Activated CD8-positive, alpha-beta memory T cell treated with anti-CD3 and anti-CD28 coated beads for 36 hours (primary cell): ENCODE results near the gene ATP1A1. TPM values are rescaled to one million over a fixed set of nuclear protein-coding genes. Genes with fewer than 3 reads are reported as not detected.

Experiments
- CTCF ChIA-PET: fragments of 350-600 bp; sonication (Branson Sonifier 250); formaldehyde crosslinking; loops from one replicate; lab custom pipeline; 2021; ENCODE audit warnings: antibody characterized with exemption; lab: Charles Lee
- POLR2A ChIA-PET: fragments of 350-600 bp; sonication (Branson Sonifier 250); formaldehyde crosslinking; loops from one replicate; lab custom pipeline; 2021; ENCODE audit warnings: antibody characterized with exemption; lab: Charles Lee
- total RNA-seq, 2 experiments: library from RNA; stranded (reverse); gene quantifications; one replicate each; pipeline ENCODE4 v1.2.3, GENCODE V29; 2021

ATP1A1 gene
- total RNA-seq, 2 experiments from 2014 or later = 289 to 295 TPM

DNA sequence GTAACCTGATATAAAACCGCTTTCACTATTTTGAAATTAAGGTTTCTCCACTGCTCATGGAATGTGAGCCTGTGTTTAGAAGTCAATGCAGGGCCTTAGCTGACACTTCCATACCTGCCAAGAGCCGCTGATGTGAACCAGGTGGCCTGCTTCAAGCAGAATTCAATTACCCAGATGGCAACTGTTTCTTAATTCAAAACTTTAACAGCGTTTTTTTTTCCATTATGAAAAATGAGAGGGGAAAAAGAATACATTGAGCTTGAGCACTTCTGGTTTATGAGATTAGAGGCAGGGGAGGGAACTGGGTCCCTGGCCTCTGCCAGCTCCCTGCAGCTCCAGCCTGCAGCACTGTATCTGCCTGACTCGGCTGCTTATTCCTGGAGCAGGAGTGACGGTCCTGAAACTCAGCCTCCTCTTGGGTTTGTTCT is 7.7 kb upstream of the ATP1A1 start:
- CTCF ChIA-PET = interaction anchor here (3.0 kb wide), 1 partner anchor 120 kb away, joined by 12 read pairs; no protein-coding TSS in a partner anchor
- POLR2A ChIA-PET = no interaction called here

DNA sequence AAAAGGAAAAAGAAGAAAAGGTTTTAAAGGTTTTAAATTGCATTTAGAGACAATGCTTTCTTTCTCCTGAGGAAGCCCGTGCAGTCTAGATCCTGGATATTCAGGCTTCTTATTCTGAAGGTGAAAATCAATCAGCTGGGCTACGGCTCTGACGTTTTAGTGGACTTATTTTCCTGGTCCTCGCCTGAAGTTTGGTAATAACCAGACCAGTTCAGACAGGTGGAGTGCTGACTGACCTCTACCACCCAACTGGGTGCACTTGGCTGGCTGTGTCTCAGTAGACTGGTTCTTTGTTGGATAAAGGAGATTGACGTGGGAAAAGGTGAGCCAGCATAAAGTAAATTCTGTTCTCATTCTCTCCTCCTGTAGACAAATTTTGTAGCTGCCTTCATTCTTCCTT is 7.2 kb upstream of the ATP1A1 start:
- POLR2A ChIA-PET = no interaction called here
- CTCF ChIA-PET = interaction anchor here (3.0 kb wide), 1 partner anchor 119 kb away, joined by 12 read pairs; no protein-coding TSS in a partner anchor

DNA sequence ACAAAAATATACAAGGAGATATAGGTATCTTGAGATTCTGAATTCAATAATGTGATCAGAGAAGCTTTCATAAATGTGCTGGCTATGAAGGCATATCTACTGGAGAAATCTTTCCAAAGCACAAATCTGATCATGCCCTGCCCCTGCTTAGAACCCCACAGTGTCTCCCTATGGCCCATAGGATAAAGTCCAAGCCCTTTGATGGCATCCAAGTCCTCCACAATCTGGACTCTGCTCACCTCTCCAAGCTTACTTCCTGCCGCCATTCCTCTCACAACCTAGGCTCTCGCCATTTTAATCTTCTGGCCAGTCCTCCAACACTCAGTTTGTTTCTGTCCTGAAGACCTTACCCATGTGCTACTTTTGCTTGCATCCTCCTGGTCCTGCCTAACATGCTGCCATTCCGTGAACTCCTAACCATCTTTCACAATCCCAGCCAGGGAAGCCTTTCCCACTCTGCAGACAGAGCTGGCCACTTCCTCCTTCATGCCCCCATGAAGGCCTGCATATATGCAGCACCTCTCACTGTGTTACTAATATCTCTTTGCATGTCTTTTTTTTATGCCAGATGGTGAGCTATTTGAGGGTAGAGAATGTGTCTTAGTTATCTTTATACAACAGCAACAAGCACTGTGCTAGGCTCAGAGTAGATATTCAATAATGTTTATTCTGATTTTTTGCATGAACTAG is 5.6 kb upstream of the ATP1A1 start:
- CTCF ChIA-PET = interaction anchor here (0.5 to 1.4 kb wide), 4 partner anchors 8 to 203 kb away, joined by 3 to 4 read pairs (median 3); no protein-coding TSS in a partner anchor
- POLR2A ChIA-PET = no interaction called here

- POLR2A ChIA-PET = no interaction called here
- CTCF ChIA-PET = interaction anchor here (0.5 to 1.4 kb wide), 4 partner anchors 9 to 204 kb away, joined by 3 to 4 read pairs (median 3); no protein-coding TSS in a partner anchor
Measured at GRCh38 chr1:116368241-116368640, 4.8 kb upstream of the ATP1A1 start.

- CTCF ChIA-PET = interaction anchor here (0.7 to 1.2 kb wide), 3 partner anchors 49 to 105 kb away, joined by 3 to 4 read pairs (median 3); no protein-coding TSS in a partner anchor
- POLR2A ChIA-PET = no interaction called here
Measured at GRCh38 chr1:116370181-116370580, 2.9 kb upstream of the ATP1A1 start.

GRCh38 chr1:116371752-116372151 is 1.3 kb upstream of the ATP1A1 start:
- CTCF ChIA-PET = no interaction called here

GRCh38 chr1:116372191-116372590 is 853 bp upstream of the ATP1A1 start:
- CTCF ChIA-PET = no interaction called here

More at GRCh38 chr1:116371752-116372151, 1.3 kb upstream of the ATP1A1 start:
- POLR2A ChIA-PET = no interaction called here

GRCh38 chr1:116373431-116374352 is 648 bp downstream of the ATP1A1 start:
- ChIA-PET CTCF (interaction anchor here (1.2 to 1.3 kb wide), 2 partner anchors 42 to 235 kb away, joined by 3 to 5 read pairs; no protein-coding TSS in a partner anchor), POLR2A (interaction anchor here (0.7 to 1.5 kb wide), 4 partner anchors 13 to 141 kb away, joined by 3 to 4 read pairs (median 3); no protein-coding TSS in a partner anchor)

More at GRCh38 chr1:116372191-116372590, 853 bp upstream of the ATP1A1 start:
- POLR2A ChIA-PET = interaction anchor here (1.5 kb wide), 1 partner anchor 142 kb away, joined by 4 read pairs; no protein-coding TSS in a partner anchor

GRCh38 chr1:116374353-116375147 is 1.5 kb downstream of the ATP1A1 start:
- ChIA-PET CTCF (interaction anchor here (0.6 to 1.3 kb wide), 3 partner anchors 16 to 236 kb away, joined by 3 to 5 read pairs (median 4); no protein-coding TSS in a partner anchor), POLR2A (interaction anchor here (1.1 kb wide), 1 partner anchor 117 kb away, joined by 3 read pairs; no protein-coding TSS in a partner anchor)

DNA sequence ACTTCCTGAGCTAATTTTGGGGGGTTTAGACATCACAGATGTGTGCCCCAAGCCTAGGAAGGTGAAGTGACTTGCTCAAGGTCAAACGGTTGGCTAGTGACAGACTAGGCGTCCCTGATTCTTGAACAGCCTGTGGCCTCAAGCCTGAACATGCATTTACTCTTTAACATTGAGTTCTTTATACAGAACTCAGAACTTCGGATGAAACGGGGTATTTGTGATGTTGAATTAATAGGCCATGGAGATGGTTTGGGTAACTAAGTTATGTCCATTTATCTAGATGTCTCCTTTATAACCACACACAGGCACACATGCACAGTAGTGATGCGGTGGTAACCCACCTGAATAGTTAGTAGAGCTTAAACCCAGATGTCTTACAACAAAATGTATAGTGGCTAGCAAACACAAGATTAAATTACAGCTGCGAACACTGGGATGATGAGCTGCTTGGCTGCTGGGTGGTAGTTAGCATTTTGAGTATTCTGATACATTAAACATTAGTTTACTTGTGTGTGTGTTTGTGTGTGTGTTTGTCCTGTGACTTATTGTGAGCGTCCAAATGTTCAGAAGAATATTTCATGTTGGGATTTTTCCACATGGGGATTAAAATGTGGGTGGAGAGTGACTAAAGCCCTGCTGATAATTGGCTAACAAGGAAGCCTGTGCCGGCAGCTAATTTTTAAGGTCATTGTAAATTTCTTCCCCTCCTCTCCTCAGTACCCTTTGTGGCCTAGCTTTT is 2.3 kb downstream of the ATP1A1 start:
- ChIA-PET POLR2A (interaction anchor here (0.6 to 1.2 kb wide), 2 partner anchors 43 to 128 kb away, joined by 3 read pairs; no protein-coding TSS in a partner anchor), CTCF (interaction anchor here (0.6 to 1.5 kb wide), 6 partner anchors 15 to 236 kb away, joined by 3 to 8 read pairs (median 4); no protein-coding TSS in a partner anchor)

DNA sequence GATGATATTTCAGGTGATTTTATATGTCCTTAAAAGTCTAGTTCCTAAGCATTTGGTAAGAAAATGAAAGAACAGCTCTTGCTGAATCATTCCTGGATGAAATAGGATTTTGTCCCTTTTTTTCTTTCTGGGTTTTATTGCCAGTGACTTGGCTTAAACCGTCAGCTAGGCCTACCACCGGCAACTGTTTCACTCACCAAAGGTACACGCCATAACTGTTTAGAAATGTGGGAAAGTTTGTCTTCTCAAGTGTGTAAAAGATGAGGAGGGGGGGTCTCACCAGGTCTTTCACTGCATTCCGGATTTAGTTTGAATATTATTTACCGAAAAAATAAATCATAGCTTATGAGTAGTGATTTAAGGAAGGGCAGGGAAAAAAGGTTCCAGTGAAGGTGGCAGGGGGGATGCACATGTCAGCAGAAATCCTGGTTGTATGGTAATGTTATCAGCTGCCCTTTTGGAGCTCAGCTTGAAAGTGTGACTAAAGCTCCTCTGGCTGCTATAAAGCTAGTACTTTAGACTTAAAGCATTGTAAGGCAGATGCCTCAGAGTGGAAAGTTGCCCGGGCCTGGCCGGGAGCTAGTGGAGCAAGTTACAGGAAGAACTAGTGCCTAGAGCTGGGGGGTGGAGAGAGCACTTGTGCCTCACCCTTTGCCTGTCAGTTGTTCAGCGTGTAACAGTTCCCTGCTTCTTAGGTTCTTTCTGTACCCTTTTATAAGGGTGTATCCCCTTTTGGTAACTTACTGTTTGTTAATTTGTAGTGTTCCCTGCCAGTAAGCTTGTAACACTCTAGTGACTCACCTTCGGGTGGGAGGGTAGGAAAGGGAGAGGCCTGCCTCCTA is 3.1 kb downstream of the ATP1A1 start:
- POLR2A ChIA-PET = interaction anchor here (0.6 to 1.2 kb wide), 3 partner anchors 43 to 128 kb away, joined by 3 read pairs; no protein-coding TSS in a partner anchor
- CTCF ChIA-PET = interaction anchor here (1.1 to 1.7 kb wide), 6 partner anchors 18 to 236 kb away, joined by 3 to 8 read pairs (median 4); no protein-coding TSS in a partner anchor

GRCh38 chr1:116376729-116377086 is 3.7 kb downstream of the ATP1A1 start:
- CTCF ChIA-PET = interaction anchor here (1.2 to 1.7 kb wide), 5 partner anchors 18 to 237 kb away, joined by 3 to 8 read pairs (median 4); no protein-coding TSS in a partner anchor
- POLR2A ChIA-PET = interaction anchor here (0.7 kb wide), 1 partner anchor 128 kb away, joined by 3 read pairs; no protein-coding TSS in a partner anchor

DNA sequence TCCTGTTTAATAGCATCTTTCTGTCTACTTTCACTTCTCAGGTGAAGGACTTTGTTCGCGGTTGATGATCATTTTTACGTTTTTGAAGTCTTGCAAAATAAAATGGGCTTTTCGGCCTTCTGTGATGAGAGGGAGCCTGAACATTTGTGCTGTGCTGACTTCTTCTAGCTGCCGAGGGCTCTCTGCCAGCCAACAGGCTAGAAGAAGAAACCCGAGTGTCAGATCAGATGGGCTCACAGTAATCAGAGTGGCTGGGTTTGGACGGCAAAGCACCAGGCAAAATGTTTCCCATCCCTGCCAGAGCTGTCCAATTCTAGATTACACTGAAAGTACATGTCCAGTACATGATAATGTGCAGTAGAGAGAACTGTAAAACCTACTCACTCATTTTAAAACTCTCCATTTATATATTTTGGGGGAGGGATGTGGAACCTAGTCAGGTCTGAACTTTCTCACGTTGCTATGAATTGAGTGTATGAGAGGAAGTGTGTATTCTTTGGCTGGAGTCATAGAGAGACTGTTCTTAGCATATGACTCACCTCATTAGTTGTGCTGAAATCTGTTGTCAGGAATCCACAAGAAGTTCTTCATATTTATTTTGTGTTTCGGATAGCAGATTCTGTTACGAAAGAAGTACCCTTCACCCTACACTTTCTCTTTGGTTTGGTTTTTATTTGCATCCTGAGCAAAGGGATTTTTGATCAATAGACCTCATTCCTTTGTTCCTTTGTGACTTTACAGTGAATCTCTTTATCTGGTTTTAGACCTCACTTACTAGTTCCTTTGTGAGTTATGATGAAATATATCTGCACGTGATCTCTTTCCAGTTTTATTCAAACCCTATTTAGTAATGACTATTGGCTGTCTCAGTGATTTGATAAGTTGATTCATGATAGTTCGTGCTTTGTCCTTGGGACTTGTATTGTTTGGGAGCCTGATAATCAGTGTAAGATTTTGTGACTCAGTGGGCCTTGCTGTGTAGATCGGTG is 4.8 kb downstream of the ATP1A1 start:
- ChIA-PET POLR2A (no interaction called here), CTCF (interaction anchor here (1.2 to 1.7 kb wide), 2 partner anchors 20 to 43 kb away, joined by 3 to 4 read pairs; no protein-coding TSS in a partner anchor)

- CTCF ChIA-PET = no interaction called here
- POLR2A ChIA-PET = no interaction called here
Measured at GRCh38 chr1:116379057-116379630, 6.1 kb downstream of the ATP1A1 start.
